ENCODE data around the gene S100A10.

- TF ChIP-seq CTBP1 (IDR thresholded peaks at IDR 0.05; ENCODE audit: borderline replicate concordance) (no peak), LEF1 (IDR thresholded peaks at IDR 0.05; ENCODE audit: borderline replicate concordance) (no peak), HDGF (IDR thresholded peaks at IDR 0.05; ENCODE audit: borderline replicate concordance) (no peak), SP1 (IDR thresholded peaks at IDR 0.05) (no peak)
Measured at GRCh38 chr1:151961833-151962232, 31.8 kb downstream of the S100A10 start.
